ENCODE data around the gene LRRC73.
"Not testable (repeated sequence)": the region's sequence is repeated elsewhere in the genome, so short reads cannot be mapped to it uniquely, and the experiment has no call there.

Gene LRRC73

GRCh38 chr6:43469947-43470346 lies 40.2 kb downstream of the LRRC73 start:
- Histone ChIP-seq H3K36me3 (ENCODE audit: insufficient read depth, low read length) (no peaks in the 10 kb centered on the region), H3K4me1 (ENCODE audit: control insufficient read depth, insufficient read depth, low read length) (no peaks in the 10 kb centered on the region), H3K9ac (ENCODE audit: low read depth, low read length) (no peak overlapping the region), H3K27me3 (ENCODE audit: control insufficient read depth, insufficient read depth, low read length) (peaks cover 7% of the 10 kb centered on the region), H3K4me3 (ENCODE audit: low read length) (no peak overlapping the region), H3K4me2 (ENCODE audit: low read length) (no peak overlapping the region), H3K9me3 (replicated peaks; ENCODE audit: low read length) (no peaks in the 10 kb centered on the region)

DNA sequence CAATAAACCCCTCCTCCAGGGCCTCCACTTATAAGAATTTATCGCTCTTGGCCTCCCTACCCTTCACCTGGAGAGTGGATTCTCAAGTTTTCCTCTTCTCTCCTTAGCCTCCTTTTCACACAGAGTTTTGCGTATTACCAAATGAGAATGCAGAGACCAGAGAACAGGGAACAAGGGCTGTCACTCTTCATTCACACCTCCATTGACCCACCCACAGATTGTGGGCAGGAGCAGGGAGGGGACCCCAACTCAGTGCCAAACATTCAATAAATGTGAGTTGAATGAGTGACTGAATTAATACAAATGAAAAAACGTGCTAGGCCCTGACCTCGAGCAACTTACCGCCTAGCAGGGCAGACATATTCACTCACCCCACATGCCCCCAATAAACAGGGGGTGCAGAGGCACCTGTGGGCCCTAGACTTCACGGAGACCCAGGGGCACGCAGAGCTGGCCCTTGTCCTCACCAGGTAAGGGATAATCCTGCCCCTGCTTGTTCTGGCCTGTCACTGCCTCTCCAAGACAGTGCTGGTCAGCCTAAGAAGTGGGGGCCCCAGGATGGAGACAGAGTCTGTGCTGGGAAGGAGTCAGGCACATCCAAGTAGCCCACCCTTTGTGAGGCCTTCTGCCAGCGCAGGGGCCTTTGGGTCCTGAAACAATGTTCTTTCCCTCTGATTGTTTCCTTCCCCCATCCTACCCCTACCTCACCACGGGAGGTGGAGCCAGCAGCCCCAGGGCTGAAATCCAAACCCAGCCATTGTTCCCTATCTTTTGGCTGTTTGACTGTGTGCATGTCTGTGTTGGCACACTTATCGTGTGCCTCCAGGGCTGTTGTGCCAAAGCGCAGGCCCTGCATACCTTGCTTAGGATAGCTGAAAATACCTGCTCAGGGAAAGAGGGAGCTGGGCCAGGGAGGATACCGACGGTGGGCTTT lies 41.1 kb downstream of the LRRC73 start:
- Histone ChIP-seq H3K27me3 (ENCODE audit: control insufficient read depth, insufficient read depth, low read length) (peaks cover 7% of the 10 kb centered on the region), H3K4me3 (ENCODE audit: low read length) (no peak overlapping the region), H3K9me3 (replicated peaks; ENCODE audit: low read length) (no peaks in the 10 kb centered on the region), H3K4me2 (ENCODE audit: low read length) (no peak overlapping the region), H3K36me3 (ENCODE audit: insufficient read depth, low read length) (no peaks in the 10 kb centered on the region), H3K9ac (ENCODE audit: low read depth, low read length) (no peak overlapping the region), H3K4me1 (ENCODE audit: control insufficient read depth, insufficient read depth, low read length) (no peaks in the 10 kb centered on the region)

DNA sequence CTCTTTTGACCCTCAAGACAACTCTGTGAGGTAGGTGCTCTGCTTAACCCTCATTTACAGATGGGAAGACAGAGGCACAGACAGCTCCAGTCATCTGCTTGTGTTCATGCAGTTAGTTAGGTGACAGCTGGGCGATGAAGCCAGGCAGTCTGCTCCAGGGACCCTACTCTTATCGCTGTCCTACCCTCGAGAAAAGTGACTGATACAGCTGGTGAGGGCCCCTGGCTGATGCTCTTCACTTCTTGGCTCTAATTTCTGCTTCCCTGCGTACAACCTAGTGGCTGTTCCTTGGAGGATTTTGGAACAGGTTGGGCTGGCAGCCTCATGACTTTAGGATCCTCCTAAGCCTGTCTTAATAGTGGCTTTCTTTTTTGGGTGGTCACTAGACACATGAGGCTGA lies 41.9 kb downstream of the LRRC73 start:
- no peaks in the 10 kb centered on the region for H3K4me1 ChIP-seq (ENCODE audit: control insufficient read depth, insufficient read depth, low read length)
- H3K36me3 ChIP-seq (ENCODE audit: insufficient read depth, low read length) = no peaks in the 10 kb centered on the region
- H3K9me3 ChIP-seq (replicated peaks; ENCODE audit: low read length) = no peaks in the 10 kb centered on the region
- peaks cover 7% of the 10 kb centered on the region for H3K27me3 ChIP-seq (ENCODE audit: control insufficient read depth, insufficient read depth, low read length)
- H3K9ac ChIP-seq (ENCODE audit: low read depth, low read length) = no peak overlapping the region
- no peak overlapping the region for H3K4me3 ChIP-seq (ENCODE audit: low read length)
- H3K4me2 ChIP-seq (ENCODE audit: low read length) = no peak overlapping the region

DNA sequence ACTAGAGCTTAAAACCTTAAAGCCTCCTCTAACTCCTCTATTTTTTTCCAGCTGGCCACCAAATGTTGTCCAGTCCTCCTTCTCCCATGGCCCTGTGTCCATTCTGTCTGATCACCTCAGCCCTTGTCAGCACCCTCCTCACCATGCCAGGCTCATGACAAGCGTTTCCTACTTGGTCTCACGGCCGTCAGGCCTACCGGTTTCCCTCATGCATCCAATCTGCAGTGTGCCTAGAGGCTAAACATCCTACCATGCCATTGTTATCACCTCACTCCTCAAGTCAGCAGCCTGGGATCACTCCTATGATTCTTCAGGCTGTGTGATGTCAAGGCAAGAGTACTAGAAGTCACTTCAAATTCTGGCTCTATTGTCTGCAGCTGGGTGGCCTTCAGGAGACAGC lies 42.4 kb downstream of the LRRC73 start:
- no peaks in the 10 kb centered on the region for H3K36me3 ChIP-seq (ENCODE audit: insufficient read depth, low read length)
- no peaks in the 10 kb centered on the region for H3K9me3 ChIP-seq (replicated peaks; ENCODE audit: low read length)
- H3K9ac ChIP-seq (ENCODE audit: low read depth, low read length) = no peak overlapping the region
- no peak overlapping the region for H3K4me3 ChIP-seq (ENCODE audit: low read length)
- no peaks in the 10 kb centered on the region for H3K4me1 ChIP-seq (ENCODE audit: control insufficient read depth, insufficient read depth, low read length)
- H3K4me2 ChIP-seq (ENCODE audit: low read length) = no peak overlapping the region
- H3K27me3 ChIP-seq (ENCODE audit: control insufficient read depth, insufficient read depth, low read length) = peaks cover 8% of the 10 kb centered on the region

- not testable (repeated sequence) for H3K36me3 ChIP-seq (ENCODE audit: insufficient read depth, low read length)
- H3K27me3 ChIP-seq (ENCODE audit: control insufficient read depth, insufficient read depth, low read length) = peaks cover 12% of the 10 kb centered on the region
Observed at GRCh38 chr6:43467265-43467664, 42.9 kb downstream of the LRRC73 start.

DNA sequence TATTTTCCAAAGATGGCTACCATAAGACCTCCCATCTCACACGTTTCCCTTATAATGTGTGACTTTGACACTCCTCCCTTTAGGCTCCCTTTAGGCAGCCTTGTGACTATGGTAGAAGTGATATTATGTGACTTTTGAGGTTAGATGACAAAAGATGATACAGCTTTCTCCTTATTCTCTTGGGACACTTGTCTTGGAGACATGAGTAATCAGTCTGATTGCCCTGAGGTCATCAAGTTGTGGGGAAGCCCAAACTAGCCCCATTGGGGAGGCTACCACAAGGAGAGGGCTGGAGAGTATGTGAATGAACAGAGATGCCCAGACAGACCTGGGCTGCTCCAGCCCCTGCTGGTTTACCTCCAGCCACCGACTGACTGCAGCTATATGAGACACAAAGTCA lies 44.2 kb downstream of the LRRC73 start:
- Histone ChIP-seq H3K9ac (ENCODE audit: low read depth, low read length) (no peak overlapping the region), H3K27me3 (ENCODE audit: control insufficient read depth, insufficient read depth, low read length) (peaks cover 13% of the 10 kb centered on the region), H3K4me3 (ENCODE audit: low read length) (no peak overlapping the region), H3K9me3 (replicated peaks; ENCODE audit: low read length) (no peaks in the 10 kb centered on the region), H3K4me2 (ENCODE audit: low read length) (no peak overlapping the region), H3K36me3 (ENCODE audit: insufficient read depth, low read length) (no peaks in the 10 kb centered on the region), H3K4me1 (ENCODE audit: control insufficient read depth, insufficient read depth, low read length) (no peaks in the 10 kb centered on the region)

More at GRCh38 chr6:43467265-43467664, 42.9 kb downstream of the LRRC73 start:
- not testable (repeated sequence) for H3K9me3 ChIP-seq (replicated peaks; ENCODE audit: low read length); H3K4me1 ChIP-seq (ENCODE audit: control insufficient read depth, insufficient read depth, low read length); H3K9ac ChIP-seq (ENCODE audit: low read depth, low read length); H3K4me2 ChIP-seq (ENCODE audit: low read length); H3K4me3 ChIP-seq (ENCODE audit: low read length)

- no peak overlapping the region for H3K4me3 ChIP-seq (ENCODE audit: low read length)
- no peaks in the 10 kb centered on the region for H3K4me1 ChIP-seq (ENCODE audit: control insufficient read depth, insufficient read depth, low read length)
- H3K27me3 ChIP-seq (ENCODE audit: control insufficient read depth, insufficient read depth, low read length) = peaks cover 13% of the 10 kb centered on the region
- no peaks in the 10 kb centered on the region for H3K36me3 ChIP-seq (ENCODE audit: insufficient read depth, low read length)
- H3K9me3 ChIP-seq (replicated peaks; ENCODE audit: low read length) = no peaks in the 10 kb centered on the region
- H3K9ac ChIP-seq (ENCODE audit: low read depth, low read length) = no peak overlapping the region
- no peak overlapping the region for H3K4me2 ChIP-seq (ENCODE audit: low read length)
Observed at GRCh38 chr6:43464337-43464736, 45.8 kb downstream of the LRRC73 start.

DNA sequence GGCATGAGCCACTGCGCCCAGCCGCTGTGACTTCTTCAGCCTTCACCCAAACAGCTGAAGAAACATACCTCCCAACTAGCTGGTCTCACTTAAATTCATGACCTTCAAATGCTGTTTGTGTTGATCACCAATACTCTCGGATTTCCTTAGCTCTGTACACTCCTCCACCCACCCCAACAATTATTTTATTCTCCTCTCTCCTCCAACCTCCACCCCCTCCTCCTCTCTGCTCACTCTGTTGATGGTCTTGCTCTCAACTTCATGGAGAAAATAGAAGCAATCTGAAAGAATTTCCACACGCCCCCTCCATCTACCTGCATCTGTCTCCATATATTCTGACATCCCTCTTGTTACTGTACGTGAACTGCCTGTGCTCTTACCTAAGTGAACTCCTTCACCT lies 48.2 kb downstream of the LRRC73 start:
- Histone ChIP-seq H3K36me3 (ENCODE audit: insufficient read depth, low read length) (no peaks in the 10 kb centered on the region), H3K4me3 (ENCODE audit: low read length) (no peak overlapping the region), H3K4me1 (ENCODE audit: control insufficient read depth, insufficient read depth, low read length) (no peaks in the 10 kb centered on the region), H3K4me2 (ENCODE audit: low read length) (no peak overlapping the region), H3K9me3 (replicated peaks; ENCODE audit: low read length) (no peaks in the 10 kb centered on the region), H3K27me3 (ENCODE audit: control insufficient read depth, insufficient read depth, low read length) (peaks cover 12% of the 10 kb centered on the region), H3K9ac (ENCODE audit: low read depth, low read length) (no peak overlapping the region)

GRCh38 chr6:43460032-43460431 lies 50.1 kb downstream of the LRRC73 start:
- Histone ChIP-seq H3K27me3 (ENCODE audit: control insufficient read depth, insufficient read depth, low read length) (peaks cover 16% of the 10 kb centered on the region), H3K4me3 (ENCODE audit: low read length) (no peak overlapping the region), H3K9ac (ENCODE audit: low read depth, low read length) (no peak overlapping the region), H3K4me1 (ENCODE audit: control insufficient read depth, insufficient read depth, low read length) (peaks cover 4% of the 10 kb centered on the region), H3K4me2 (ENCODE audit: low read length) (no peak overlapping the region), H3K9me3 (replicated peaks; ENCODE audit: low read length) (no peaks in the 10 kb centered on the region), H3K36me3 (ENCODE audit: insufficient read depth, low read length) (no peaks in the 10 kb centered on the region)

DNA sequence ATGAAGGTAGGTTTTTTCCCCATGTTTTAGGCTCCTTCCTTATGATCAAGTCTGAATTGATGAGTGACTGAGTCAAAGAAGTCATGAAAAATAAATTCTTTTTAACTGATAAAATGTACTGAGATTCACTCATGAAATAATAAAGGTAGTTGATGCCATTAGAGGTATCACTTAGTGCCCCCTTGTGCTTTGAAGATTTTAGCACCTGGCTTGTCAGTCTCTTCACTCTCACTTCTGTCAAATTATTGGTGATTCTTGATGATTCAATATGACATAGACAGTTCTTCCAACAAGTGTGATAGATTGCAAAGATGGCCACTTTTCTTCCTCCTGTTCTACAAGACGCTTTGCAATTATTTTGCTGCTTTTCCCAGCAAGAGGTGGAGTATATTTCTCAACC lies 50.6 kb downstream of the LRRC73 start:
- peaks cover 16% of the 10 kb centered on the region for H3K27me3 ChIP-seq (ENCODE audit: control insufficient read depth, insufficient read depth, low read length)
- no peaks in the 10 kb centered on the region for H3K9me3 ChIP-seq (replicated peaks; ENCODE audit: low read length)
- no peak overlapping the region for H3K4me3 ChIP-seq (ENCODE audit: low read length)
- H3K4me1 ChIP-seq (ENCODE audit: control insufficient read depth, insufficient read depth, low read length) = peaks cover 9% of the 10 kb centered on the region
- H3K36me3 ChIP-seq (ENCODE audit: insufficient read depth, low read length) = no peaks in the 10 kb centered on the region
- H3K4me2 ChIP-seq (ENCODE audit: low read length) = no peak overlapping the region
- H3K9ac ChIP-seq (ENCODE audit: low read depth, low read length) = no peak overlapping the region

- not testable (repeated sequence) for H3K4me1 ChIP-seq (ENCODE audit: control insufficient read depth, insufficient read depth, low read length); H3K4me3 ChIP-seq (ENCODE audit: low read length); H3K9ac ChIP-seq (ENCODE audit: low read depth, low read length); H3K36me3 ChIP-seq (ENCODE audit: insufficient read depth, low read length); H3K9me3 ChIP-seq (replicated peaks; ENCODE audit: low read length); H3K4me2 ChIP-seq (ENCODE audit: low read length)
- H3K27me3 ChIP-seq (ENCODE audit: control insufficient read depth, insufficient read depth, low read length) = peaks cover 16% of the 10 kb centered on the region
Observed at GRCh38 chr6:43458154-43458553, 52.0 kb downstream of the LRRC73 start.

DNA sequence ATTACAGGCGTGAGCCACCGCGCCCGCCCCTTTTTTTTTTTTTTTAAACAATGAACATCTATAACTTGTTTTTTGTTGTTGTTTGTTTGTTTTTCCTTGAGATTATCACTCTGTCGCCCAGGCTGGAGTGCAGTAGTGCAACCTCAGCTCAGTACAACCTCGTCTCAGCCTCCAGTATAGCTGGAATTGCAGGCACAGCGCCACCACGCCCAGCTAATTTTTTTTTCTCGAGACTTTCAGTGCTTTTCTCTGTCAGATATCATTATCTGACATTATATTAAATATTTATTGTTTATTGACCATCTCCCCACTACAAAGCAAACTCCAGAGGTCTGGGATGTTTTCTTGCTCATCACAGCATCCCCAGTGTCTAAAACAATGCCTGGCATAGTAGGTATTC lies 52.5 kb downstream of the LRRC73 start:
- H3K36me3 ChIP-seq (ENCODE audit: insufficient read depth, low read length) = peaks cover 6% of the 10 kb centered on the region
- no peak overlapping the region for H3K4me3 ChIP-seq (ENCODE audit: low read length)
- no peak overlapping the region for H3K9ac ChIP-seq (ENCODE audit: low read depth, low read length)
- no peaks in the 10 kb centered on the region for H3K9me3 ChIP-seq (replicated peaks; ENCODE audit: low read length)
- H3K4me1 ChIP-seq (ENCODE audit: control insufficient read depth, insufficient read depth, low read length) = peaks cover 9% of the 10 kb centered on the region
- H3K27me3 ChIP-seq (ENCODE audit: control insufficient read depth, insufficient read depth, low read length) = peaks cover 15% of the 10 kb centered on the region
- H3K4me2 ChIP-seq (ENCODE audit: low read length) = no peak overlapping the region
